Stimulated activated CD8-positive, alpha-beta memory T cell treated with anti-CD3 and anti-CD28 coated beads, Interleukin-15, amount 100 ng/mL, for 24 hours (primary cell): ENCODE measurements around the gene MYT1.

Experiments
- DNase-seq: peaks from one replicate; pipeline ENCODE4 v3.0.0-alpha.2; 2020; ENCODE audit warnings: low read depth

Gene MYT1

DNA sequence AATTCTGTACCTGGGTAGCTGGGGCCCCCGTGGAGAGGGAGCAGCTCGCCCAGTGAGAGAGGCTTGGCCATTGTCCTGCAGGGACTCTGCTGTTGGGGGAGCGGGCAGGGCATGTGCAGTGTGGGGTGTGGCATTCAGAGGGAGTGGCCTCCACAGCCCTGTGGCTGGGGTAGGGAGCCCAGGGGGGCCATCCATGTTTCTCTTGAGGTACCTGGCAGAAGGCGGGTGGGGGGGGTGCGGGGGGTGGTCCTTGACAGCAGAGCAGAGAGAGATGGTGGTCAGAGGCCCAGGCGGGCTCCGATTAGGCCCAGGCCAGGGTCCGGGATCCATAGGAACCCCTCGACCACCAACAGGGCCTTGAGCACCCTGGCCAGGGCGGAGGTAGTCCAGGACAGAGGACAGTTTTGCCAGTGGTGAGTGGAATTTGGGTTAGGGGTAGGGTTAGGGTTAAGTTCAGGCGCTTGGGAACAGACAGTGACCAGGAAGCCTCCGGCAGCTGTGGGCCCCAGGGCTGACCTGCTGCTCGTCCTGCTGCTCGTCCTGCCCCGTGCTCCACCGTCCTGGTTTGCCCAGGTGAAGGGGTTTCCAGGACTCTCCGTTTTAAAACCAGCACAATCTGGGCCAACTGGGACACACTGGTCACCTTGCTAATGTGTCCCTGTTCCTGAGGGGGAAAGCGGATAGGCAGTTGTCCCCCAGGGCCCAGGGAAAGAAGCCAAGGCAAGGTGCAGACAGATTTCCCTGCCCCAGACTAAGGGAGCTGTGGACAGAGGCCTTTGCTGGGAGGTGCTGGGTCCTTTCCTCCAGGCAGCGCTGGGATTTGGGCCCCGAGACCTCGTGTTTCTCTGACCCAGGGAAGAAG, 24.8 kb upstream of the MYT1 start:
- no peak for DNase-seq

DNA sequence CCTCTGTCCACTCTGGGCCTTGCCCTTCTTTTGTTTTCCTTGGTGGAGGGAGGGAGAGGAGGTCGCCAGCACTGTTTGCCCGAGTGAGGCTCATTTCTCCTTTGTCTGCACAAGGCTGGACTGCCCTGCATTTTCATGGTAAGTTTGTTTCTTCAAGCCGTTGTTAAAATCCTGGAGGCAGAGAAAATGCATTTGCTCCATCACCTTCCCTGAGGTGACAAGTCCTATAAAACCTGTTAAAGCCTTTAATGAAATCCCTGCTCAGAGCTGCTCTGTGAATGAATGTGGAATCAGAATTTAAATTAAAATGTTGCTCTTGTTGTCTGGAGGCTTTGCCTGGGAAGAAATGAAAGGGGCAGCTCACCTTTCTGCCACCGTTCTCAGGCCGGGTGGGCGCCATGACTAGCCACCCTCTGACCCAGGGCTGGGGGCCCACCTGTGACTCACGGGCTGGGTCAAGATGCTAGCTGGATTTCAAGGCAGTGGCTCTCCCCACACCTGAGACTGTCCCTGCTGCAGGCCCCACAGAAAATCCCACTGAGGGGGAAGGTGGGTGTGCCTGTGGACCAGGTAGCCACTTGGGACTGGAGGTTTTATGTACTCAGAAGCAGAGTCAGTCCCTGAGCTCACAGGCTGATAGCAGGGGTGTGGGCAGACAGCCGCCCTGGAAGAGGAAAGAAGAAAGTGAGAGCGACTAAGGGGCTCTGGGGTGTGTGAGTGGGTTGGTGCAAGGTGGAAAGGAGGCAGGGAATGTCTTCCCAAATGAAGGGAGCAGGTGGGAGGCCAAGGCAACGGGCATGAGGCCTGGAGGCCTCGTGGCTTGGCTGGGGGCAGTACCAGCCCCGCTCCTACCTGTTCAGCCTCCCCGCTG, 24.0 kb upstream of the MYT1 start:
- DNase-seq = no peak

DNA sequence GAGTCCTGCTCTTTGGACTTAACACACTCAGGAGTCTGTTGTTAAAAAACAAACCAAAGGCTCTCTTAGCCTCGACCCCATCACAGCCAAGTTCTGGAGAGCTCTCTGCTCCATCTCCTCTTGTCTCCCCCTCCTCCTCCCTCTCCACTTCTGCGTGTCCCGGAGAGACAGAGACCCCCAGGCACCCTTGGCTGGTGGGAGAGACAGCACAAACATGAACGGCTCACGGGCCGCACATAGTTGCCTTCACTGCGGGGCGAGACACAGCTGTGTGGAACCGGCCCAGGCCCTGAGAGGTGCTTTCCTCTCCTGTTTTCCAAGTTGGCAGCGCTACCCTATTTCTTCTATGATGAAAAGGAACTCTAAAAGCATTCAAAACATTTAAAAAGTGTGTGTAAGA, 23.3 kb upstream of the MYT1 start:
- no peak for DNase-seq

DNA sequence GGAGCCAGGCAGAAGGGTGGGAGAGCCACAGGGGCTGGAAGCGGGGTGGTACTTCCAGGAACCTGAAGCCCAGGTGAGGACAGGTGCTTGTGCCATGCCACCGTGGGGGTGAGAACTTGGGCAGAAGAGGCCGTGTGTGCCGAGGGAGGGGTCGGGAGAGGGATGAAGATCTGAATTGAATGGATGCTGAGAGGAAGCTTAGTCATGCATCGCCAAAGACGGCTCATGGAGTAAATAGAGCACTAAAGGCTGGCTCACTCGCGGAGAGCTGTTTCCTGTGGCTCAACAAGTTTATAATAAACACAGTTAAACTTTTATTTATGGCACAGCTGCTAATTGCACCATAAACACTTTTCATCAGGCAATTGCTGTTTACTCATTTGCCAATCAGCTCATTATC, 21.7 kb upstream of the MYT1 start:
- DNase-seq = no peak

DNA sequence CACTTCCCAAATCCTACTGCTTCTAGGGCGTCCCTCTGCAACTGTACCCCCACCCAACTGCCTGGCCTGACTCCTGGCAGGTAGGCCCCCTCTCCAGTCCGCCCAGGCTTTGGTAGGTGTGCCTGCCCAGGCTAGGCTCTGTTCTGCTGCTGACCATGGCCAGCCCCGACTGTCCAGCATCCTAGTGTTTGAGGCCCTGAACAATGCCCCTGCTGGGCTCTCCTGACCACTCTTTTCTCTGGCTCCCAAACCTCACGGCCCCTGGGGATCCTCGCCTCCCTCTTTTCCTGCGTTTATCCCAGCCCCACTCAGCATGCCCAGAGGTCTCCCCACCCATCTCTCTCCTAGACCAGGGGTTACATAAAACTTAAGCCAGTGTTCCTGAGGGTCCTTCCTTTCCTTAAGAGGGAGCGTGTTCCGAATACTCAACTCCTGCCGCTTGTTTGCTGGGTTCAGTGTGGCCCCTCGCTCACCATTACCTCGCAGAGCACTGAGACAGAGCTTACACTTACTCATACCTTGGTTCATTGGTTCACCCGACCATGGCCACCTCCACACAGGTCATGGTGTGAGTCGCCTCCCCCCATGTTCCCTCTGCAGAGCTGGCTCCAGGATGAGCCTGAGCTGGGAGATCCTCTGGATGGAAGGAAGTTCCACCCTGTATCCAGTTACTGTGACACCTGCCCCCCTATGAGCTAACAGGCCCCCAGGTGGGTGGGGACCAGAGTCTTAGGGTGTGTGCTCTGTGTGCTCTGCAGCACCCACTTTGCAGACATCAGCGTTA, 21.0 kb upstream of the MYT1 start:
- DNase-seq = no peak

DNA sequence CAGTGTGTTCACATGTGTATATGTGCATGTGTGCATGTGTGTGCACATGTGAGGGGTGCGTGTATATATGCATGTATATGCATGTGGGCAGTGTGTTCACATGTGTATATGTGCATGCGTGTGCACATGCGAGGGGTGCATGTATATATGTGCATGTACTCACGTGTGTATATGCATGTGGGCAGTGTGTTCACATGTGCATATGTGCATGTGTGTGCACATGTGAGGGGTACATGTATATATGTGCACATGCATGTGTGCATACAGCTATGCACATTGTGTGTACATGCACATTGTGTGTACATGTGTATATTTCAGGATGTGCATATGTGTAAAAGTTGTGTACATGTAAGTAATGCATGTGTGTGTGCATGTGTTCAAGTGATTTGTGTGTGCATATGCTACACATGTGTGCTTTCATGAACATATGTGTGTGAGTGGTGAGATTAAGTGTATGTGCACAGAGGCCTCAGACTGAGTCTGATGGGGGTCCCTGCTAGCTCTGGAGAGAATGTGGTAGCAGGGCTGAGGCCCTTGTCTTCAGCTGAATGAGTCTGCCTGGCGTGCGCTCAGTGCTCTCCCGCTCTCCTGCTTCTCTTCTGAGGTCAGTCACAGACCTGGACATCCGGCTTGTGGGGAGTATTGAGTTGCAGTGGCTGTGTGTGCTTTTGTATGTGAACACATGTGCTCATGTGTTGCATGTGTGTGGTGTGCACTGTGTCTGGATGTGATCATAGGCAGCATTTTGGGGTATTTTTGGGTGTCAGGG, 19.9 kb upstream of the MYT1 start:
- no peak for DNase-seq

DNA sequence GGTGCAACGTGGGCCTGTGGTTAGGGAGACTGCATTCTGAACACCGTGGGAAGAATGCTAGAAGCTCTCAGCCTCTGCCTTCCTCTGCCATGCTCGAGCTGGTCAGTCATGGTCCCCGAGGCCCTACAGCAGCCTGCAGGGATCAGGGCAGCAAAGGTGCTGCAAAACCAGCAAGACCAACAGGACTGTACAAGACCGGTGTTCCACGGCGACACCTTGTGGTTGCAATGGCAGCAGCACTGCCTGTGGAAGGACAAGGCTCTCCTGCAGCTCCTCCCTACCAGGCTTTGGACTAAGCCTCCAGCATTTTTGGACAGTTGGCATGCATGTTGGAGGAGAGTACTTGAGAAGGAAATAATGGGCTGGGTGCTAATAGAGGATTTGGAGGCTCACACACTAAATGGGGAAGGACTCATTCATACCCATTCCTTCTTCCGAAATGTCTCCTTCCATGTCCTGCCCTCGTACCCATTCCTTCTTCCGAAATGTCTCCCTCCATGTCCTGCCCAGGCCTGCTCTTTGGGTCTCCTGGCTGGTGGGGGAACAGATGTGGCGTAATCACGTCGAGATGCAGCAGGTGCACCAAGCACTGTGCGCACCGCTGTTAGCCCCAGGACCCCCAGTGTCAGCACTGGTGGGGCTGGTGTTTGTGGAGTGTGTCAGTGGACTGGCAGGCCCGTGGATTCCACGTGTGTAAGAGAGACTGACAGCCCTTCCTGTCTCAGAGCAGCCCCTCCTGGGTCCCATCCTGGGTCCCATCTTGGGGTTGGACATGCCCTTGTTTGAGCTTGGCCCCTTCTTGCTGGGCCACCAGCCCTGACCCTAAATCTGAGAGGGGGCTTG, 18.6 kb upstream of the MYT1 start:
- DNase-seq = no peak

DNA sequence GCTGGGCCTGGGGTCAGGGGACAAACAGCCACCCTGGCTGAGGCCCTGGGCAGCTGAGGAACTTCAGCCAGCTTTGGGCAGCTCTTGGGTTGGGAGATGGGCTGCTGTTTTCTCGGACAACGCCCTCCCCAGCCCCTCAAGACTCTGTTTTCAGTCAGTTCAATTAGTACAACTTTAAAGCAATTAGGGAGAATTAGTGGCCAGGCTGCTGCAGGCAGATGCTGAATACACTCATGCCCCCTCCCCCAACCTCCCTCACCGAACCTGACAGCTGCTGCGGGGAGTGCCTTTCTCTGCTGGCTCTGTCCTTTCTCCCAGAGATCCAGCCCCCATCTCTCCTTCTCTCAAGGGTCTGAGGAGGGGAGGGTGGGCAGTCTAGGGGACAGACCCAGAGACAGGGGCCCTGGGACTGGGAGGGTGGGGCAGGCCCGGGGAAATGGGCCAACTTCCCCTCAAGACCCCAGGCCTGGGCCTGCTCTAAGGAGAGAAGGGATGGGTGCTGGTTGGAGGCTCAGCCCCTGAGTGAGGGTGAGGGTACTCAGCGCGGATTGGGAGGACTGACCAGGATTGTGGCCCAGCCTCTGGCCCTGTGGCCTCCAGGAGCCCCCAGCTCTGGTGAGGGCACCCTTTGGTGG, 17.8 kb upstream of the MYT1 start:
- no peak for DNase-seq

DNA sequence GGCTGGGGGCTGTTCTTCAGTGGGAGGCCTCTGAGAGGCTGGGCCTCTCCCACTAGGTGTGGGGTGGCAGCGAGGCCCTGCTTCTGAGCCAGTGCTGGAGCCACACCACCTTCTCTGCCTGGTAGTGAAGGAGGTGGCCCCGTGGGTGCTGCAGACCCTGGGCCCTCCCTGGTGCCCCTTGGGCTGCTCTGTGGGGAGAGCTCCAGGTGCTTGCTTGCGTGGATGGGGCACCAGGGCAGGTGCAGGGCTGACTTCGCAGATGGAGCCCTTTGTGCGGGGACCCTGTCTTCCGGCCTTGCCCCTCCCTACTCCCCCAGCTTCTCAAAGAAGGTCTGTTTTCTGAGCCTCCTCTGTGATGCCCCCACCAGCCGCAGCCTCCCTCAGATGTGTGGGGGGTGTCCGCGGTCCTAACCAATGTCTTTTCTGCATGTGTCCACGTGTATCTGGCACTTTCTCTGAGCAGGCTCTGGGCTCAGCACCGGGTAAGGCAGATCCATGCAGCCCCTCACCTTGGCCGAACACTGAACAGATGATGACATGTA, 17.2 kb upstream of the MYT1 start:
- no peak for DNase-seq

DNA sequence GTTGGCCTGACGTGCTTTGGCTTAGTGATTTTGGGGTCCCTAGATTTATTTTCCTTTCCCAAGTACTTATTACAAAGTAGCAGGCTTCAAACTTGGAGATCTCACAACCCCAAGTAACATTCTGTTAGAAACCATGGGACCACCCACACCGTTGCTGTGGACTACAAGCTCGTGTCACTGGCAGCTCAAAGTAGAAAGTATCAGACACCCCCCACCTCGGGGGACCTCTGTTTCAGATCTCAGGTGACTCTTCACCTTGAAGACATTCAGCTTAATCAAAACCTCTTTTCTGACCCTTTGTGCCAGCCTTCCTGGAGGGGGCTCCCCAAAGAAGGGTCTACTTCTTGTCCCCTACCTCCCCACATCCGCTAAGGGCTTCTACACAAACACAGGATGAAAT, 15.7 kb upstream of the MYT1 start:
- DNase-seq = no peak

DNA sequence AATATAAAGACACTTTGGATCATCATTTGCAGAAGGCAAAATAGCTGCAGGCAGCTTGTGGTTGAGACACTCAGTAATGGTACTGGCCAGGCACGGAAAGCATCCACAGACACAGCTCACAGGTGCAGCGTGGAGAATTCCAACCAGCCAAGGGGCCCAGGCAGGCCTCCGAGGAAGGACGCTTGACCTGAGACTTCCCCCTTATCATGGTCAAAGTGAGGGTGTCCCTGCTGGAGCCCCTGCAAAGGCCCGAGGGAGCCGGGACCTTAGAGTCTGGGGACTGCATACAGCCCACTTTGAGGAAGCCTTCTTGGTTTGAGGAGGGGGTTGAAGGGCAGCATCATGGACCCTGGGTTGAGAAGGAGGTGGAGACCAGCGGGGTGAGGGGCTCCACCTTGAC, 15.1 kb upstream of the MYT1 start:
- DNase-seq = no peak

DNA sequence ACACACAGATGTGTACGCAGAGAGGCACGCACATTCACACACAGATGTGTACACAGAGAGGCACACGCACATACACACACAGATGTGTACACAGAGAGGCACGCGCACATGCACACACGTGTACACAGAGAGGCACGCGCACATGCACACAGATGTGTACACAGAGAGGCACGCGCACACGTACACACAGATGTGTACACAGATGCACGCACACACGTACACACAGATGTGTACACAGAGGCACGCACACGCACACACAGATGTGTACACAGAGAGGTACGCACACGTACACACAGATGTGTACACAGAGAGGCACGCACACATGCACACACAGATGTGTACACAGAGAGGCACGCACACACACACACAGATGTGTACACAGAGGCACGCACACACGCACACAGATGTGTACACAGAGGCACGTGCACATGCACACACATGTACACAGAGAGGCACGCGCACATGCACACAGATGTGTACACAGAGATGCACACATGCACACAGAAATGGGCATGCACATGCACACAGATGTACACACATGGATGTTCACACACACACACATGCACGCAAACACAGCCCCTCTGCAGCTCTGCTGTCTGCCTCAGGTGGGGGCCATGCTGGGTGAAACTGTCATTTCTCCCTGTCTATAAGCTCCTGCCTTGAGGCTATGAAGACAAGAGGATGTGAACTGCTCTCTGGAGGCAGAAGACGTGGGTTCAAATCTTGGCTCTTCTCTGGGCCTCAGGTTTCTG, 14.3 kb upstream of the MYT1 start:
- DNase-seq = no peak

DNA sequence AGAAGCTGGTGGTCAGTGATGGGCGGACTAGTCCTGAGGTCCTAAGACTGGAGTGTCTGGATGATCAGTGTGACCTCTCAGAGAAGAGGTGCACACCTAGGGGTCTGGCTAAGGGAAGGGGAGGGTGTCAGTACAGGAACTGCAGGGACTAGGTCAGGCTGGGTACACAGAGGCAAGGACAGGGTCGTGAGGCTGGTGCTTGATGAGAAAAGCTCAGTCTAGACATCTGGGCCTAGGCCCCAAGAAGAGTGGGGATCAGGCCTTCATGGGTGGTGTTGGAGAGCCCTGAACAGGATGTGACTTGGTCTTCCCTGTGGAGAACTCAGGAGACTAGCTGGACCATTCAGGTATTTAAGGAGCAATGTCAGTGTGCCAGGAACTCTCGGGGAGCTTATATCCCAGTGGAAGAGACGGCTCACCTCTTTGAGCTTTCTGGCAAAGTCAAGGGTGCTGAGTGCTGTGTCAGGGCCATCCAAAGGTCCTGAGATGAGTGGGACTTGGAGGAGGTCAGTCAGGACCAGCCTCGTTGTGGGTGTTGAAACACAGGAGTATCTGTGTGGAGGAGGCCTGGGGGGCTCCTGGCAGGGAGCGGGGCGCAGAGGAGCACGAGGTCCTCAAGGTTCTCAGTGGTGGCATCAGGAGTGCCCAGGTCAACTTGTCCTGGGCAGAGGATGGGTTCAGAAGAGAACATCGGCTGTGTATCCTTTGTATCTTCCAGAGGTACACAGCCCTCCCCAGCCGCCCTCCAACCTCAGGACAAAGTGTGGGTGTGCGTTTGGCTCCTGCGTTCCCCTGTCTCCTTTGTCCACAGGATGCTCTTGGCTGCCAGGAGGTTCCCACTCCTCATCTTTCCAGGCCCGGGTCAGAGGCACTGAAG, 13.3 kb upstream of the MYT1 start:
- DNase-seq = no peak

DNA sequence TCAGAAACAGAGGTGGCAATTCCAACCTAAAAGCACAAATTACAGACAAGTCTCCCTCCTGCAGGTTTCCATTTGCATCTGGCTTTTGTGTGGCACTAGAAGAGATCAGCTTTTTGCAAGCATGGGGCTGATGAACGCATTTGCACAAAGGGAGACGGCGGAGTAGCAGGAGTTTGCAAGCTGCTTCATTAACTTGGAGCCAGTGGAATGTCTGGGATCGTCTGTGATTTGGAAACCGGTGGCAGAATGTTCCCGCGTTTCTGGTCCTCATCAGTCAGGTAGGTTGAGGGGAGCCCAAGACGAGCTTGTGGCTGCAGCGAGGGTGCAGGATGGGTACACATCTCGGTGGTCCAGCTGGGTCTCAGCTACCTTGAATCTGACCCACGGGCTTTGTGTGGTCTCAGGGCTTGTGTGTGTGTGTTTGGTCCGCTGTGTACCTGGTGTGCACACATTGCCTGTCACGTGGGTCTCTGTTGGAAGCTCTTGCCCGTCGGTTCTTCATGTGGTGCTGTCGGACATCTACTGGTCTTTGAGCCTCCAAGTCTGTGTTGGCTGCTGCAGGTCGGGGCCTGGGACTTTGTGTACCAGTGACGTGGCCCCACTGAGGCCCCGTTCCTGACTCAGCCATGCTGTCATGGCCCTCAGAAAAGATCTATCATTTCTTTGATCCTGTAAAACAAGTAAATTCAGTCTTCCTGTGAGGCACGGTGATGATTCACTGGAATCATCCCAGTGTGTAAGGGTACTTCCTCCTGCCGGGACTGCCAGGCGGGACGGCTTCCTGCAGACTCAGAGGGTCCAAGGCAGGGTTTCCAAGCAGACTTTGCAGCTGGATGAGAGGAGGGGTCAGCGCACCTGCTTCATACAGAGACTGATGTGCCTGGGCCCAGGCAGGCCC, 12.4 kb upstream of the MYT1 start:
- DNase-seq = no peak

DNA sequence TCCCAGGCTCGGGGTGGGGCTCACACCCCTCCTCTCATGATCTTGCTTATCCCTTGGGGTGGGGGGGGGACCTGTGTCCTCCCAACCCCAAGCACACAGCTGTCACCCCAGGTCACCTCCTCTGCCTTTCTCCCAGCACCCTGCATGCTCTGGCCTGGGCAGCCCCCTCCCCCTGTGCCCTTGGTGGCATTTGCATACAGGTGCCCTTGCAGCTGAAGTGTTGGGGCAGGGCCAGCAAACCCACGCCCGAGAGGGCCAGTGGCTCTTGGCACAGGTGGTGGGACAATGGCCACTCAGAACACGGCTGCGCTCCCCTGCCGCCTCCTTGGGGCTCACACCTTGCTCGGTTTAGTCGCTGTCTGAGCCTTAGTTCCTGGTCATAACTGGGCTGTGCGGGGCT, 11.3 kb upstream of the MYT1 start:
- no peak for DNase-seq

DNA sequence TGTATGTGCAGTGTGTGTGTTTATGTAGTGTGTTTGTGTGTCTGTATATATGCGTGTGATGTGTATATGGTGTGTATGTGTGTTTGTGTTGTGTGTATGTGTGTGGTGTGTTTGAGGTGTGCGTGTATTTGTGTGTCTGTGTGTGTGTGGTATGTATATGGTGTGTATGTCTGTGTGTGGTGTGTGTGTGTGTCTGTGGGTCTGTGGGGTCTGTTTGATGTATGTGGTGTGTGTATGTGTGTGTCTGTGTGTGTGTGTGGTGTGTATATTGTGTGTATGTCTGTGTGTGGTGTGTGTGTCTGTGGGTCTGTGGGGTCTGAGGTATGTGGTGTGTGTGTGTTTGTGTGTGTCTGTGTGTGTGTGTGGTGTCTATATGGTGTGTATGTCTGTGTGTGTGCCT, 10.8 kb upstream of the MYT1 start:
- no peak for DNase-seq

DNA sequence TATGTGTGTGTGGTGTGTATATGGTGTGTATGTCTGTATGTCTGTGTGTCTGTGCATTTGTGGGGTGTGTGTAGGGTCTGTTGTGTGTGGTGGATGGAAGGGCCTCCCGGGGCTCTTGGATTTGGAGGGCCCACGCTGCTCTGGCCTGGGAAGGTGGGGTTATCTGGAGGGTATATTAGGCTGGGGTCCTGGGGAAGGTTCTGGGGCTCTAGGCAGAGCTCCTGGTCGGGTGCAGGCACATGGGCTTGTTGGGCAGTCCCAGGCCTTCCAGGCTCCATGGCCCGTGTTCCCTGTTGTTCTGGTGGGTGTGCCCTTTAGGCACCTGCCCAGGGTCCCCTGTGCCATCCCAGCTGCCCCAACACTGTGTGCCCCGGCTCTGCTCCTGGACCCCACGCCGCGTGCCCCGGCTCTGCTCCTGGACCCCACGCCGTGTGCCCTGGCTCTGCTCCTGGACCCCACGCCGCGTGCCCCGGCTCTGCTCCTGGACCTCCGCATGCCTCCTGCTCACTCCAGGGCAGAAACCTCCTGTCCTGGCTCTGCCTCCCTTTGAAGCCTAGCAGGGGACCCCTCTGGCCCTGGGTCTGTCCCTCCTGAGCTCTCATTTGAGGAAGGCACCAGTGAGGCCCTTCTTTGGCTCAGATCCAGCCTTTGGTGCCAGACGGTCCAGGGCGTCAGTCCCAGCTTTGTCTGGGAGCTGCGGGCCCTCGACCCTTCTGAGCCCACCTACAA, 10.2 kb upstream of the MYT1 start:
- DNase-seq = no peak
